ENCODE results near the gene CNTN5.

The CNTN5 gene

DNA sequence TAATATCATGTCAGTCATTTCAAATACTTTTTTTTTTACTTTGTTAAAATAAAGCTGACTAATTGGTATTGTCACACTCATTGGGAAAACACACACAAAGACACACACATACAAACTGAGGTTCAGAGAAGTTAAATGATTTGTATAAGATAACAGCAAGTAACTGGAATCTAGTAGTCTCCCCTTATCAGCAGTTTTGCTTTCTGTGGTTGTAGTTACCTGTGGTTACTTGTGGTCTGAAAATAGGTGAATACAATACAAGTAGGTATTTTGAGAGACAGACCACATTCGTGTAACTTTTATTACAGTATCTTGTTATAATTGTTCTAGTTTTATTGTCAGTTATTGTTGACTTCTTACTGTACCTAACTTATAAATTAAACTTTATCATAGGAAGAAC lies 610.9 kb downstream of the CNTN5 start:
- no peak for DNase-seq (ENCODE audit: low spot score)

DNA sequence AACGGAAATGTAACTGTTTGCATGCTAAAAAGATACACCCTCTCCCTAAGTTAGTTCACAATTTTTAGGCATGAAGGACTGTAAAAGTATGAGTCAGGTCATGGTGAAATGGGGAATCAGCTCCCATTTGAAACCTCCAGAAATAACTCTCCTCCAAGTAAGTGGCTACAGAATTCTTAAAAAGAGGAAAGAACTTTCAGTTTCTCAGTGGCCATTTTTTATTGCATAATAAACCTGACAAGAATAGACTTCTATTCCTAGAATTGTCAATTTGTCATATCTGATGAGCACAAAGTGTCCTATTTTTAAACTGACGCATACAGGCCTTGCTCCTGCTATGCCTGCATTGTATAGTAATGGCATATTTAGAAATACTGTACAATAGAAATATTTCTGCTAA lies 612.2 kb downstream of the CNTN5 start:
- DNase-seq (ENCODE audit: low spot score): no peak

DNA sequence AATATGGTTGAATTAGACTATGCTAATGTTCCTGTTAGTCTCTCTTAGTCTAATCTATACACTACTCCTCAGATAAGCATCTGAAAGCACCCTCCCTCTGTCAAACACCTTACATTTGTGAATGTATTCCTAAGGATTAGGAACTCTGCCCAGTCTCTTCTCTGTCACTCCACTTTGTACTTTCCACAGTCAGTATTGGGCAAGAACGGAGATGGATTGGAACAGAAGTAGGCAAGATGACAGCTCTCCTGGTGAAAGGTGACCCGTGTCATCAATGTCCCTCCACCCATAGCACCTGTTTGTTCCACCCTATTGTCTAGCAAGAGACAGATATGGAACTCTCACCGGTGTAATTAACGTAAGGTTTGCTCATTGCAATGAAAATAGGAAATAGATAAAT lies 613.8 kb downstream of the CNTN5 start:
- DNase-seq (ENCODE audit: low spot score): no peak

DNA sequence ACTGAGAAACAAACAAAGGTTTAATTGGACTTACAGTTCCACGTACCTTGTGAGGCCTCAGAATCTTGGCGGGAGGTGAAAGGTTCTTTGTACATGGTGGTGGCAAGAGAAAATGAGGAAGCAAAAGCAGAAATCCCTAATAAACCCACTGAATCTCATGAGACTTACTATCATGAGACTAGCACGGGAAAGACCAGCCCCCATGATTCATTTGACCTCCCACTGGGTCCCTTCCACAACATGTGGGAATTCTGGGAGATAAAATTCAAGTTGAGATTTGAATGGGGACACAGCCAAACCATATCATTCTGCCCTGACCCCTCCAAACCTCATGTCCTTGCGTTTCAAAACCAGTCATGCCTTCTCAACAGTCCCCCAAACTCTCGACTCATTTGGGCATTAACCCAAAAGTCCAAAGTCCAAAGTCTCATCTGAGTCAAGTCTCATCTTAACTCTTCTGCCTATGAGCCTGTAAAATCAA lies 617.4 kb downstream of the CNTN5 start:
- no peak for DNase-seq (ENCODE audit: low spot score)

DNA sequence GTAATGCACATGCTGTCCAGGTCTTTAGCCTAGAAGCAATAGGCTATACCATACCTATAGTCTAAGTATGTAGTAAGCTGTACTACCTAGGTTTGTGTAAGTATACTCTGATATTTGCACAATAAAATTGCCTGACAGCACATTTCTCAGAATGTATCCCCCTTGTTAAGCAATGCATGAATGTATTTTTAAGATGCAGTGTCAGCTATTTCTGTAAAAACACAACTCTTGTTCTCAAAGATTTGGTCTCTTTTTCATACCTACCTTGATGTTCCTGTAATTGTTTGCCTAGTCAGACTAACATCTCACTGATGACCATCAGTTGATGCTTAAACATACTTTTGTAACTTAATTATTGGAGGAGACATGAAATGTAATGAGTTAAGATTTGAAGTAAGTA lies 619.9 kb downstream of the CNTN5 start:
- DNase-seq (ENCODE audit: low spot score): no peak

DNA sequence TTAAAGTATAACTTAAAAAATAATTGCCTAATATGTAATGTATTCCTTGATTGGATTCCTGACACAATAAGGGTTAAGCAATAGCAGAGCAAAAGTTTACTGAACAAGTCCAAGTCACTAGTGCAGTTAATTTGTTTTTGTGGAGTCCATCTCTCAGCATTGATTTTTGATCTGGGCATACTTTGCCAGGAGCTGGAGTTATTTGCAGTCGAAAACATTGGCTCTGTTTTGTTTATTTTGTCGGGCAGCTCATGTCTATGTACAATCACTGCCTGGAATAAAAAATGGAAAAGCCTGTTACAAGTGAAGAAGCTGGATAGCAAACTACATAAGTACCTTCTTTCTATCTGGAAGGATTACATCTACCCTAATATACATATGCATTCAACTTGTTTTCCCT lies 625.2 kb downstream of the CNTN5 start:
- no peak for DNase-seq (ENCODE audit: low spot score)

DNA sequence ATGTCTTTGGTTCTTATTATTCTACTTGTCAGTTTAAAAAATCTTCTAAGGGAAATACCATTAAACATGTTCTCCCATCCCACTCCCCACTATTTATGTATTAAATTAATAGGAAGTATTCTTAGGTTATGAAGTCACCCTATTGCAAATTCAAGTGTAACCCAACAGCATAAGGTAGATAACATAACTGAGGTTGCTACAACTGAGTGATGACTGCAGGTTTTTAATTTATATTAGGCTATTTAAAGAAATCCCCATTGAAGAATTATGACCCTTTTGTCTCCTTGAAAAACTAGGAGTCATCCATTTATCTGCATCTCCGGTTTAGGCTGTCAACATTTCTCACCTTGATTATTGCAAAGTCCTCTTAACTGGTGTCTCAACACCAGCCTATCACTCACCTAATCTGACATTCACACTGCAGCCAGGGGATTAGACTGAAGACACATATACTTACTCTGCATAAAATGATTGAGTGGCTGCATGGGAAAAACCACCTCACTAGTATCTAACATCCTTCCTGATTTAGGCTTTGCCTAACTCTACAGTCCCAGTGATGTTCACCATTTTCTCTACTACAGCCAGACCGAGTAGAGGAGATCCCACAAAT lies 649.4 kb downstream of the CNTN5 start:
- DNase-seq (ENCODE audit: low spot score): no peak

DNA sequence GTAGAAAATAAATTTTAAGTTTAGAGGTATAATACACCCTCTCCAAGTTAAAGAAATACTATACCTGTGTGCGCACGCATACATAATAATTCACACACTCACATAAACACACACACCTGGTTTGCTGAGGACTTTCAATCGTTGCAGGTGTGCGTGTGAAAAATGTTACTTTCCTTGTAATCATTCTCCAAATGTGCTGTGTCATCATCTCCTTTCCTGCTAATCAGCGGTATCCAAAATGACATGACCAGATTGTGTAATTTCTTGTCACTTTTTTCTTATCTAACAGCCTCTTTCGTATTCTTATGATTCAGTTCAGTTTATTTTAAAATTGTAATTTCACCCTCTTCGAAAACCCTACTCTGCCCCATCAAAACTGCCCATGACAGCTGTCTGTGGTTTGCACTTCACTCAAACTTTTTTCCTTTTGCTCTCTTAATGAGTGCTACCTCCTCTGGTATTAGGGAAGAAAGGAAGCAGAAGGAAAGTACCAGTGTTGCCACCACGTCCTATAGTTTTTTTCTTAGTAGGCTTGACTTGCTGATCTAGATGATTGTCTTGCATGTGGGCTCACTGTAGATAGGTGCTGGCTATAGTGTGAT lies 651.2 kb downstream of the CNTN5 start:
- no peak for DNase-seq (ENCODE audit: low spot score)

DNA sequence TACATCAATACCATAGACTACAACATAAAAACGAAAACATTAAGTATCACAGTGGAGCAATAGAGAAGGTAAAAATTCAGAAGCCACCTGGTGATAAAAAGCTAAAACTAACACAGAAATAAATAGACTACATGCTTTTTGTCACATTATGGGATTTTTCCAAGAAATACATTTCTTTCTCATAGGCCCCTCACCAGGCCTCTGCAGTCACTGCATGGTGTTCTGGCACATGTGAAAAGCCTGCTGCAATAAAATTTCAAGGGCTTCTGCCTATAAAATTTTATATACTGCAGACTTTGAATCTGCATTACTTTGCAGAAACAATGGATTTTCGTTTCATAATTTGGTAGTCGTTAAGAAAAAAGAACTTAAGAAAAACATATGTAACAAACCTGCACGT lies 655.5 kb downstream of the CNTN5 start:
- DNase-seq (ENCODE audit: low spot score): no peak

DNA sequence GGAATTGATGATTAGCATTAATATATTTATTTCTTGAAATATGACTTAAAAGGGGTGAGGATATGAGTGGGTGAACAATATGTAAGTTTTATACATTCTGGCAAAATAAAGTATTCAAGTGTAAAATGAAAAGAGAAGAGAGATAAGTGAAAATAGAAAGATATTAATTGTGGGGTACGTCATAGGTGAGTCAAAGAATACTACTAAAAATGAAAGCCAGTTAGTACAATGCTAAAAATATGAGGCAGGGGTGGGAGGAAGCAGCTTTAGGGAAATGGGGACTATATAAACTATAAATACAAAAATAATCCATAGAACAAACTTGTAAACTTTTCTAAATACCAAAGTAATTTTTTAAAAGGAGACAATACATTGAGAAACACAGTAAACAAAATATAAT lies 661.4 kb downstream of the CNTN5 start:
- no peak for DNase-seq (ENCODE audit: low spot score)

DNA sequence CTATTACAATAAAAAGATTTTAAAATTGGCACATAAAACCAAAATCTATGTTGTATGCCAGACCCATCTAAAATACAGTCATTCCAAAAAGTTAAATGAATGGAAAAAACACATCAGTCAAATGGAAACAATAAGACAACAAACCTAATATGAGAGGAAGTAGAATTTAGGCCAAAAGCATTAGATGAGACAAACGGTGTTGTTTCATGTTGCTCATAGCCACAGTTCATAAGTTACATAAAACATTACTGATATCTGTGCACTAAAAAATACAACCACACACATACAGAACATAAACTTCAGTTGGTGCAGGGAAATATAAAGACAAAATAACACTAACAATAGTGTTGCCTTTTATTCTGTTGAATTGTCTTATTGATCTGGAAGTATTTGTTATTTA lies 661.9 kb downstream of the CNTN5 start:
- no peak for DNase-seq (ENCODE audit: low spot score)

DNA sequence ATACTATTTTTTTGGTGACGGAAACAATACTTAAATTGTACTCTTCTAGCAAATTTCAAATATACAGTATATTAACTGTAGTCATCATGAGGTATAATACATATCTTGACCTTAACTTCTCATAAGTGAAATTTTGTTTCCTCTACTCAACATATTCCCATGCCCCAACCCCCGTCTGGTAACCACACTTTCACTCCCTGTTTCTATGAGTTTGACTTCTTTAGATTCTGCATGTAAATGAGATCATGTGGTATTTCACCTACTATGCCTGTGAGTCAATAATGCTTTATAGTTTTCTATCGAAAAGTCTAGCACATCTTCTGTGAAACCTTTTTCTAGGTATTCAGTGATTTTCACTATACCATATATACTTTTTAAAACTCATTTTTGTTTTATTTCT lies 663.2 kb downstream of the CNTN5 start:
- DNase-seq (ENCODE audit: low spot score): no peak

DNA sequence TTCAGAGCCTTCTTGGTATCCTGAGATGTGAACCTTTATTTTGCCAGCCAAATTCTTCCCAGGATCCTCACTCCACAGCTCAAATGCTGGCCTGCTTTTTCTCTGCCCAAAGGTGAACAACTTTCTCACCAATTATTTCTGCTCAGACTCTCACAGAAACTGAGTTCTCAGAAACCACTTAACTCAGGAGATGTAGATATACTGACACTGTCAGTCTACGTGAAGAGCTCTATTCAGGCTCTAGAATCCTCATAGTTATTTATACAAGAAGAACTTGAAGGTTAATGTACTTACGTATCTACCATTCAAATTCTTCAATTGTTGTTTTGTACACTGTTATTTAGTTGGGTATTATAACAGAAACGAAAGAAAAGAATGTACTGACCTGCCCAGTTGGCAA lies 666.1 kb downstream of the CNTN5 start:
- no peak for DNase-seq (ENCODE audit: low spot score)

DNA sequence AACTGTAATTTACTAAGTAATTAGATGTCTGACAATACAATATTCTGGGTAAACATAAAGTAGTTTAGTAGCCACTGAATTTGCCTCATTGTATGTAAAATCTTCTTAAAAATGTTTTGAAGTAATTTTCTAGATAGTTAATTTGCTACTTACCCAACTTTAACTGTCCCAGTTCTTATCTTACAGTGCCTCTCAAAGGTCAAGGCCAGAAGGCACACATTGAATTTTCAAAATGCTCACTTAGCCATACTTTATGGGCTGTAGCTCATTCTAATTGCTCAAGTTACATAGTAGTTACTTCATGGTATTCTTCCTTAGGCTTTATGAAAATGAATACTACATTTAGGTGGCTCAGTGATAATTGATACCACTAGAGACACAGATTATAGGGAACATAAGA lies 666.6 kb downstream of the CNTN5 start:
- DNase-seq (ENCODE audit: low spot score): no peak

DNA sequence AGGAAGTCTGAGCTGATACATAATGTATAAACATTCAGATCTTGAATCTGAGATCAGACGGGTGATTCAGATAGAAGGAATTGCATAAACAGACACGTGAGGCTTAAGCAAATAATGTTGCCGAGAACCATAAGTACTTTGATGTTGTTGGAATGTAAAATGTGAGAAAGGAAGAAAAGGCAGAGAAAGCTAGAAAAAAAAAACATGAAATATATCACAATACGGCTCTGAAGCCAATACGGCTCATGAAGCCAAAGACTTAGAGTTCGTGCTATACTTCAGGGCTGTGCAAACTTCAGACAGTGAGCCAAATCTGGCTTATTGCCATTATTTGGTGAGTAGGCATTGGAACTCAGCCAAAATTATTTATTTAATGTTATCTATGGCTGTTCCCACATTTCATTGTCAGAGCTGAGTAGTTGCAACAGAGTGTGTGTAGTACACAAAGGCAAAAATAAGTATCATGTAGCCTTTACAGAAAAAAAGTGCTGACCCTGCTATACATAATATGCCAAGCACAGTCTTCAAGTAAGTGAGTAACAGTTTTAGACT lies 673.3 kb downstream of the CNTN5 start:
- DNase-seq (ENCODE audit: low spot score): peak; percentile 16

DNA sequence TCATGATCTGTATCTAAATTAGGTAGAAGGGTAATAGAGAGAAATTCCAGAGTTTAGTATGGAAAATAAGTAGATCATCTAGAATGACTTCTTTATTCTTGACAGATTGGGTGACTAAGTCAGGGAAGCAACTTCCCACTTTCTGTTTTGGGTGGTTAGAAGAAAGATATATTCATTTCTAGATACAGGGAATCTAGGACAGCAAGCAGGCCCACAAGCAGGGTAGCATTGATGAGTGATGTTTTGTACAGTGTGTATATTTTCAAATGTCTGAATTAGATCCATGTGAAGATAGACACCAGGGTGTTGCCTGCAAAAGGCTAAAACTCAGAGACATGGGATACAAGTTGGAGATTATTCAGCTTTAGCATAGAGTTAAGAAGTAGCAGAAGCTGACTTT lies 674.4 kb downstream of the CNTN5 start:
- DNase-seq (ENCODE audit: low spot score): no peak

DNA sequence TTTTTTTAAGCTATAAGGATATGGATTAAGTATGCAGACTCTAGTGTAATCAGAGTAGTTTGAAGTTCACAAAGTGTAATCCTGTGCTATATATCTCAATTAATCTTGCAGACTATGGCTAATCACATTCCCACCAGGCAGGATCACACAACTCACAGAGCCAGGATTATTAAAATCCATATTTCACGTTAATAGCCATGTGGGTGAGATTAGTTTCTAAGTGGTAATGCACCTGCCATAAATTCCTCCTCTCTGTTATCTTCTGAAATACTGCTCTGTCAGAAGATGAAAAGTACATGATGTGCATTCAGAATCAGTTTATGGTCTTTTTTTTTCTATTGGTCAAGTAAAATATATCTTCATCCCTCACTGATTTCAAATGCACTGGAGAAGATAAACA lies 686.1 kb downstream of the CNTN5 start:
- no peak for DNase-seq (ENCODE audit: low spot score)

DNA sequence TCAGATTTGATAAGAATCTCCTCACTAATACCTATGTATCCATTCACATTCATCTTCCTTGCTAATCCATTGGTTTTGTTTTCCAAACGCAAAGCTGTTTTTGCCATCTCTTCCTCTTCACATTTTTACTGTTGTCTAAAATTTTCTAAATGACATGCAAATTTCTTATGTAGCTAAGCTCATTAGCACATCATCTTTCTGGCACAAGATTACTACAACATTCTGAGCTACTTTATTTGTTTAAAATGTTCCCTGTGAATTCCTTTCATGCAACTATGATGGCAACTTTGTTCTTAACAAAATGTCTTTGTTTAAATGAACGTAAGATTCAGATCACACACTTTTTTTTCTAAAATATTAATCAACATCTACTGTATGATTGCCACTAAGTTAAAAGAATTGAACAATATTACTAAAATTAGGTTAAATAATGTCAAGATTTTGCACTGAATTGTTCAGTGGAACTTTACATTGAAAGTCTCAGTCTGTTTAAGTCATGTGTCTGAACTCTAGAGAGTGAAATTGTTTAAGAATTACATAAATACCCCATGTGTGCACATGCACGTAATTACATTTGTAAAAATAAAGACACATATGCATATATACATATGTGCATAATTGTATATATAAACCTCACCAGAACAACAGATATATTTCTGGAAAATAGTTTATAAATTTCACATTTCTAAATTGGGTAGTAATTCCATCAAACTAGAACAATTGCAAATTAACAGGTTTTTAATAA lies 688.4 kb downstream of the CNTN5 start:
- DNase-seq (ENCODE audit: low spot score): no peak

DNA sequence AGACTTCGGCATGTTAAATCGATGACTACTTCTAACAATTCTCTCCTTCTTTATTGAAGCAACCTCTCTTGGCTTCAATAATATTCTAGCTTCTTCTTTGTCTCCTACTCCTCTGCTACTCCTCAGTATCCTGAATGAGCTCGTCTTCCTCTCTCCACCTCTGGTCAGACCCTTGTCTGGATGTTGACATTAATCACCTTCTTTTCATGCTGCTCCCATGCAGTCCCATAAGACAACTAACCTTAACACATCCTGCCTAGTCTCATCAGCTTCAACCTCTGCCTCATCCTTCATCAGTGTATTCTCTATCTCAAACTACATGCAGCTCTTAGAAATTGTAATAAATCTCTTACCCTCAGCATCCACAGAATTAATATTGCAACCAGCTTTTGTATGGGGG lies 695.6 kb downstream of the CNTN5 start:
- no peak for DNase-seq (ENCODE audit: low spot score)

DNA sequence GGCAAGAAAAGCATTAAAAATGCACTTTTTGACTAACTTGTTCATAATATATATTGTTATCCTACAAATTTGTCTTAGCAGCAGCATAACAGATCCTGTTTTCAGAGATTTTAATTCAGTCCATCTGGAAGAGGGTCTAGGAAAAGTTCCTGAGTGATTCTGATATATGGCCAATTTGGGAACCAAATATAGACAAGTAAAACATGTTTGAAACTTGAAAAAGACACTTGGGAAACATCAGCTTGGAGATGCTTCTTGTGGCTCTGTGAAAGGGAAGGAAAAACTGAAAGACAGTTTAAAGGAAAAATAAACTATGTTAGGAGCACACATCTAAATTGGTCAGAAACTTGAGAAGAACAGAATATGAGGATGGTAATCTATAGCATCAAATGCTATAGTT lies 697.5 kb downstream of the CNTN5 start:
- DNase-seq (ENCODE audit: low spot score): no peak

DNA sequence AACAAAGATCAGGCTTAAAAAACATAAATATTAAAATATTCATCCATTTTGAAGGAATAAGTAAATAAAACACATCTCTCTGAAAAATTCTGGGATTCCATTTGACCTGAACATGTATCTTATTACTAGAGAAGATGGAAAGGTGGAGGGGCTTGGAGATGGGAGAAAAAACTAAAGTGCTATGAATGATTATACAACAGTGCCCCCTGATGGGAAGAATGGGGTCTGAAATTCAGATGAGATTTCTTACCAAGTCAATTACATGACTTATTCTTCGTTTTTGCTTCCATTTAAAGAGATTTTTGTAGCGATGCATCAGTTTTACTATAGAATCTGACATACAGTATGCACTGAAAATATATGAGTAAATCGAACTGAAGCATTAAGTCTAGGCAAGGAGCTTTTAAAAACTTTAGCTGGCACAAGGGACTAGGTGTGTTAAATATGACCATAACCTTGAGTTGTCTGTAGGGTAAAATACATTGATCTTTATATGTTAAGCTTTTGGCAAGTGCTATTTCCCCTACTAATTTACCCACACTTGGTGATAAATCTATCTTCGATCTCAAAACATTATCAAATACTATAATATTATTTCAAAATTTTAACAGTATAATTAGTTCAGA lies 718.8 kb downstream of the CNTN5 start:
- DNase-seq (ENCODE audit: low spot score): peak; percentile 14

DNA sequence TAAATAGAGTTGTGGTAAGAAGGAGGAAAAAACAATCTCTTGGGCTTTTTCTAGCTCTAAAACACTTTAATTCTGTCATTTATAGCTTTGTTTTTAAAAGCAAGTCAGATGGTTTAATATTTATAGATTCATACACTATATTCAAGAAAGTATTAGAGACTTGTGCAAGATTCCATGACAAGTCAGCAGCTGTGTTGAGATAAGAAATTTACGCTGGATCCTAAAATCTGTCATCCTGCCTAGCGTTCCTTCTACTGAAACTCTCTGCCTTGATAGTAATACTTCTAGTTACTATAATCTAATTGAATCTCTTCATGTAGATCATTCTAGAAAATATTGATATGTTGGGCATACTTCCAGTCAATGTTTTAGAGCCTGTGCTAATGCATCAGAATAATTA lies 721.8 kb downstream of the CNTN5 start:
- no peak for DNase-seq (ENCODE audit: low spot score)

DNA sequence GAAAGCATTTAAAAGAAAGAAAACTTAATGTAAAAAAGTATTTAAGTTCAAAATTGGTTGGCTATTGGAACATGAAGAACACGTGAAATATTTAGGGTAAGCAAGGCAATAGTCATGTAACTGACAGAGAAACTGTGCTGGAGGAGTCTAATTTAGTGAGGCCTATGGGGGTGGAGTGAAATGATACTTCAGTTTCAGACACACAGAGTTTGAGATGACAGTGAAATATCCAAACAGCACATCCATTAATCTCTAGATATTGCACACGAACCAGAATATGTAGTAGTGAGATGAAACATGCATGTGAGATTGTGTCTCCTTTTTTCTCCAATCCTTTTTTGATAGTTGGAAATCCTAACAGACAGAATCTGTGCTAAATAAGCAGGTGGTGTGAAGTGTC lies 739.0 kb downstream of the CNTN5 start:
- no peak for DNase-seq (ENCODE audit: low spot score)

Data from AG08396 (cell line).